K562 (cell line): ENCODE results near the gene PPIL4. TPM values are rescaled to one million over a fixed set of nuclear protein-coding genes. Genes with fewer than 3 reads are reported as not detected.

ENCODE experiments used
- CC2D1A ChIP-seq: fragments of 450-650 bp; IDR thresholded peaks from 2 replicates; pipeline ENCODE4 v1.6.1; 2017; ENCODE audit warnings: mild to moderate bottlenecking
- CREB5 ChIP-seq: fragments of 250-450 bp; sonication (Bioruptor Pico); IDR thresholded peaks from 2 replicates; pipeline ENCODE4 v1.5.0; 2020; ENCODE audit warnings: mild to moderate bottlenecking
- CREM ChIP-seq: IDR thresholded peaks from 2 replicates; pipeline ENCODE4 v1.6.1; 2014; ENCODE audit warnings: antibody characterized with exemption, low read depth
- KAT8 ChIP-seq: fragments of 450-650 bp; IDR thresholded peaks from 2 replicates; pipeline ENCODE4 v1.6.1; 2016; ENCODE audit warnings: low read depth, mild to moderate bottlenecking
- LEF1 ChIP-seq: fragments of 450-650 bp; IDR thresholded peaks from 2 replicates; pipeline ENCODE4 v1.6.1; 2016; ENCODE audit warnings: mild to moderate bottlenecking
- PML ChIP-seq: IDR thresholded peaks from 2 replicates; pipeline ENCODE4 v1.6.1; 2012; ENCODE audit warnings: low read length, inconsistent platforms
- POLR2A ChIP-seq: fragments of 450-650 bp; conservative IDR thresholded peaks from 2 replicates; pipeline ENCODE4 v1.6.1; 2016
- POLR2AphosphoS2 ChIP-seq: IDR thresholded peaks from 2 replicates; pipeline ENCODE4 v1.6.1; 2012; ENCODE audit warnings: low read length, improper control_type of control experiment
- RBM14 ChIP-seq: fragments of 200-400 bp; formaldehyde crosslinking; IDR thresholded peaks from 2 replicates; pipeline ENCODE4 v1.6.1; 2018; ENCODE audit warnings: low read depth, mild to moderate bottlenecking, low read length, moderate library complexity, borderline replicate concordance; ENCODE audit not compliant: insufficient read depth
- TSHZ1 ChIP-seq: fragments of 250-450 bp; sonication (Bioruptor Pico); IDR thresholded peaks from 2 replicates; pipeline ENCODE4 v1.4.0; 2020; ENCODE audit warnings: mild to moderate bottlenecking, moderate library complexity
- ZBTB49 ChIP-seq: sonication (generic); formaldehyde crosslinking; IDR thresholded peaks from 2 replicates; pipeline ENCODE4 v1.8.0; 2022; ENCODE audit warnings: missing genetic modification reagents, mild to moderate bottlenecking, borderline replicate concordance
- ZHX1 ChIP-seq: fragments of 150-350 bp; conservative IDR thresholded peaks from 2 replicates; pipeline ENCODE4 v1.6.1; 2014; ENCODE audit warnings: low read length
- ZNF143 ChIP-seq: sonication (generic); formaldehyde crosslinking; IDR thresholded peaks from 2 replicates; pipeline ENCODE4 v1.9.0; 2022; ENCODE audit warnings: mild to moderate bottlenecking, missing genetic modification reagents
- ZNF347 ChIP-seq: fragments of 450-650 bp; formaldehyde crosslinking; IDR thresholded peaks from 2 replicates; pipeline ENCODE4 v1.4.0; 2020; ENCODE audit warnings: low read depth, mild to moderate bottlenecking, moderate library complexity
- ZNF395 ChIP-seq: fragments of 200-800 bp; sonication (Bioruptor generic); IDR thresholded peaks from 2 replicates; pipeline ENCODE4 v1.6.1; 2017; ENCODE audit warnings: missing genetic modification characterization, missing compliant biosample characterization
- ZNF707 ChIP-seq: fragments of 250-450 bp; sonication (Bioruptor Pico); conservative IDR thresholded peaks from 2 replicates; pipeline ENCODE4 v1.8.0; 2022; ENCODE audit warnings: inconsistent platforms, mild to moderate bottlenecking, moderate library complexity
- polyA plus RNA-seq, 8 experiments: library from polyadenylated mRNA; depleted of rRNA in 4 of 8; stranded (reverse) in 5 of 8; unstranded in 3 of 8; fragments of >200 nt; fragmentation: Nextera tagmentation in 2 of 8; fragmentation: Illumina TruSeq in 1 of 8; extraction: Ambion mirVana in 2 of 8; extraction: Trizol in 1 of 8; gene quantifications; 2 replicates each; pipeline versions ENCODE4 v1.2.1 to v1.2.3, GENCODE V29; 2011 to 2014; ENCODE audit warnings: inconsistent platforms in 1 of 8, missing spikeins in 1 of 8
- total RNA-seq, 7 experiments: library from RNA; depleted of rRNA in 6 of 7; stranded (reverse); fragments of >200 nt in 6 of 7; fragmentation: Illumina TruSeq in 2 of 7; extraction: Trizol in 2 of 7; gene quantifications; 2 replicates each; pipeline versions ENCODE4 v1.2.1 to v1.2.3, GENCODE V29; 2011 to 2021; ENCODE audit warnings: low replicate concordance in 1 of 7

PPIL4 gene
- total and polyA plus RNA-seq, 9 of the 15 experiments (the other 6 are each of a cell fraction or from before 2014, with no cell fraction given), result 14.5 to 55.2 (median 45.9) TPM

GRCh38 chr6:149545754-149546471 lies at the start of gene PPIL4 (continued):
- TF ChIP-seq LEF1 (no peak), ZNF395 (CRISPR knock-in tag) (peak; percentile 98), PML (peak; percentile 64; the same call in 1 of the 2 replicates), ZHX1 (no peak; the same call in 1 of the 2 replicates), CREM (peak; percentile 100), ZNF347 (CRISPR knock-in tag) (no peak), POLR2A (peak; percentile 90), ZNF707 (CRISPR knock-in tag) (peak; percentile 62; the same call in 1 of the 2 replicates), TSHZ1 (CRISPR knock-in tag) (no peak), CREB5 (CRISPR knock-in tag) (no peak), RBM14 (0 out of 2 replicates have a peak, but pooled peaks have one; percentile 75), ZBTB49 (CRISPR knock-in tag) (no peak), CC2D1A (no peak; the same call in none of the 2 replicates), ZNF143 (CRISPR knock-in tag) (no peak; the same call in 1 of the 2 replicates), KAT8 (no peak), POLR2AphosphoS2 (peak; percentile 66; the same call in 1 of the 2 replicates)
